GM12878 (cell line): ENCODE data around the gene NLRC3. TPM values are rescaled to one million over a fixed set of nuclear protein-coding genes. Genes with fewer than 3 reads are reported as not detected.

ENCODE experiments used
- ATAC-seq: fragments of 200-7000 bp; cut with Tn5 transposase; 3 replicates; pipeline ENCODE4 v1.9.1; 2020; ENCODE audit warnings: mild to moderate bottlenecking, moderate library complexity
- BruUV-seq: library from RNA; stranded (reverse); fragments of 400-500 nt; replicated peaks from 2 replicates; lab custom pipeline; 2021; lab: Mats Ljungman, UMichigan
- CTCF ChIA-PET: fragments of 300-600 bp; sonication (Branson Sonifier 250); formaldehyde crosslinking; extraction: SDS; loops from one replicate; lab custom pipeline; 2021; ENCODE audit warnings: inconsistent platforms; lab: Yijun Ruan, JAX
- POLR2A ChIA-PET: fragments of 350-600 bp; formaldehyde crosslinking; extraction: SDS; loops from one replicate; lab custom pipeline; 2021; ENCODE audit warnings: inconsistent platforms; lab: Charles Lee
- RAD21 ChIA-PET: fragments of 300-600 bp; sonication (Branson Sonifier 250); formaldehyde crosslinking; loops from one replicate; lab custom pipeline; 2023; ENCODE audit warnings: antibody characterized with exemption; ENCODE audit not compliant: unreplicated experiment; lab: Charles Lee
- SMC1A ChIA-PET: fragments of 300-600 bp; sonication (Branson Sonifier 250); formaldehyde crosslinking; loops from one replicate; lab custom pipeline; 2023; ENCODE audit not compliant: unreplicated experiment, uncharacterized antibody; lab: Charles Lee
- DNase-seq: peaks from one replicate; pipeline ENCODE4 v3.0.0-alpha.2; 2011; ENCODE audit warnings: low read depth, low spot score
- FAIRE-seq: peaks from 3 replicates; lab custom pipeline; 2011; peaks lifted over from hg19 to GRCh38; lab: Jason Lieb, UNC
- H2AFZ ChIP-seq: 2 replicates; pipeline ENCODE4 v1.6.0; 2011; ENCODE audit warnings: low read depth, low read length, control low read depth; ENCODE audit not compliant: control insufficient read depth
- H3K27ac ChIP-seq: 2 replicates; pipeline ENCODE4 v1.5.1; 2011; ENCODE audit warnings: control low read depth; ENCODE audit not compliant: control insufficient read depth, insufficient read depth
- H3K27me3 ChIP-seq, 2 experiments: replicated peaks in 1 of 2; 2 replicates each; pipeline versions ENCODE4 v1.6.0 to v1.6.1; 2011; ENCODE audit warnings: low read length in 1 of 2; ENCODE audit not compliant: control insufficient read depth in 2 of 2, insufficient read depth in 2 of 2
- H3K36me3 ChIP-seq, 2 experiments: 2 replicates each; pipeline ENCODE4 v1.5.1; 2011; ENCODE audit warnings: low read length in 1 of 2; ENCODE audit not compliant: control insufficient read depth in 2 of 2, insufficient read depth in 2 of 2
- H3K4me1 ChIP-seq: 2 replicates; pipeline ENCODE4 v1.6.1; 2011; ENCODE audit warnings: mild to moderate bottlenecking, low read length, moderate library complexity, mixed read lengths; ENCODE audit not compliant: control insufficient read depth, insufficient read depth
- H3K4me2 ChIP-seq: 2 replicates; pipeline ENCODE4 v1.6.0; 2011; ENCODE audit warnings: control low read depth; ENCODE audit not compliant: control insufficient read depth, insufficient read depth
- H3K4me3 ChIP-seq: fragments of 200-600 bp; sonication (generic); 2 replicates; pipeline ENCODE4 v1.5.1; 2016
- H3K79me2 ChIP-seq: 2 replicates; pipeline ENCODE4 v1.6.0; 2011; ENCODE audit warnings: low read length; ENCODE audit not compliant: control insufficient read depth, insufficient read depth
- H3K9ac ChIP-seq: 2 replicates; pipeline ENCODE4 v1.8.0; 2011; ENCODE audit warnings: low read length, control low read depth, mixed read lengths; ENCODE audit not compliant: control insufficient read depth, insufficient read depth
- H3K9me3 ChIP-seq: replicated peaks from 3 replicates; pipeline ENCODE4 v1.5.1; 2011; ENCODE audit warnings: mild to moderate bottlenecking, low read length; ENCODE audit not compliant: control insufficient read depth, insufficient read depth
- H4K20me1 ChIP-seq: 2 replicates; pipeline ENCODE4 v1.6.0; 2011; ENCODE audit not compliant: control insufficient read depth, insufficient read depth
- ATF7 ChIP-seq: fragments of 450-650 bp; IDR thresholded peaks from 2 replicates; pipeline ENCODE4 v1.6.1; 2016; ENCODE audit warnings: low read depth, mild to moderate bottlenecking
- BRCA1 ChIP-seq: IDR thresholded peaks from 2 replicates; pipeline ENCODE4 v1.6.1; 2011; ENCODE audit warnings: low read depth, low read length, improper control_type of control experiment
- CREB1 ChIP-seq: IDR thresholded peaks from 2 replicates; pipeline ENCODE4 v1.6.1; 2012; ENCODE audit warnings: low read depth, mild to moderate bottlenecking, inconsistent platforms
- ESRRA ChIP-seq: IDR thresholded peaks from 2 replicates; pipeline ENCODE4 v1.6.1; 2012; ENCODE audit warnings: mild to moderate bottlenecking, low read length, improper control_type of control experiment
- GABPA ChIP-seq: IDR thresholded peaks from 2 replicates; pipeline ENCODE4 v1.6.1; 2014; ENCODE audit warnings: antibody characterized with exemption, low read depth, mild to moderate bottlenecking, inconsistent platforms
- HDAC2 ChIP-seq: fragments of 200-600 bp; sonication (generic); IDR thresholded peaks from 2 replicates; pipeline ENCODE4 v1.6.1; 2017
- IKZF1 ChIP-seq: fragments of 450-650 bp; conservative IDR thresholded peaks from 2 replicates; pipeline ENCODE4 v1.6.1; 2017; ENCODE audit warnings: antibody characterized with exemption, mild to moderate bottlenecking
- MYB ChIP-seq: fragments of 150-350 bp; IDR thresholded peaks from 2 replicates; pipeline ENCODE4 v1.6.1; 2014; ENCODE audit warnings: mild to moderate bottlenecking, low read depth, low read length, borderline replicate concordance
- NBN ChIP-seq: fragments of 450-650 bp; IDR thresholded peaks from 2 replicates; pipeline ENCODE4 v1.6.1; 2016
- NR2F1 ChIP-seq: fragments of 450-650 bp; conservative IDR thresholded peaks from 2 replicates; pipeline ENCODE4 v1.6.1; 2017; ENCODE audit warnings: mild to moderate bottlenecking
- NRF1 ChIP-seq: conservative IDR thresholded peaks from 2 replicates; pipeline ENCODE4 v1.6.1; 2011; ENCODE audit warnings: mild to moderate bottlenecking, low read depth, low read length, improper control_type of control experiment
- POLR2AphosphoS5 ChIP-seq: IDR thresholded peaks from 2 replicates; pipeline ENCODE4 v1.6.1; 2011; ENCODE audit warnings: mild to moderate bottlenecking, low read length, inconsistent platforms
- SMAD5 ChIP-seq: IDR thresholded peaks from 2 replicates; pipeline ENCODE4 v1.6.1; 2016; ENCODE audit warnings: antibody characterized with exemption, low read depth
- SREBF2 ChIP-seq: IDR thresholded peaks from 2 replicates; pipeline ENCODE4 v1.6.1; 2012; ENCODE audit warnings: mild to moderate bottlenecking, low read length
- TCF7 ChIP-seq: IDR thresholded peaks from 2 replicates; pipeline ENCODE4 v1.6.1; 2014; ENCODE audit warnings: antibody characterized with exemption, borderline replicate concordance
- ZNF384 ChIP-seq: IDR thresholded peaks from 2 replicates; pipeline ENCODE4 v1.6.1; 2012; ENCODE audit warnings: low read depth, mild to moderate bottlenecking, low read length, improper control_type of control experiment, borderline replicate concordance
- WGBS: methylation state at CpG from one replicate; pipeline ENCODE4 v1.1.6; 2016; ENCODE audit warnings: low lambda C conversion rate; ENCODE audit not compliant: insufficient replicate concordance, insufficient coverage; ENCODE audit errors: missing lambda C conversion rate; 5-methylcytosine and 5-hydroxymethylcytosine counted together
- in situ Hi-C: fragments of 300-500 bp; cut with MboI; formaldehyde crosslinking; loops from 9 replicates; pipeline ENCODE4 v1.14.3; 2018; ENCODE audit warnings: mixed read lengths
- intact Hi-C: fragments of 100-400 bp; cut with micrococcal nuclease; formaldehyde crosslinking; loops from one replicate; pipeline ENCODE4 v1.14.2; 2022; ENCODE audit not compliant: unreplicated experiment
- polyA plus RNA-seq, 11 experiments: library from polyadenylated mRNA; depleted of rRNA in 4 of 11; unstranded in 6 of 11; stranded (reverse) in 5 of 11; fragments of >200 nt; fragmentation: Nextera tagmentation in 4 of 11; fragmentation: Illumina TruSeq in 1 of 11; extraction: Ambion mirVana in 4 of 11; extraction: Trizol in 1 of 11; gene quantifications; 1 replicate in 1 of 11; 2 replicates in 10 of 11; pipeline versions ENCODE4 v1.2.1 to v1.2.3, GENCODE V29; 2011 to 2016; ENCODE audit warnings: inconsistent platforms in 2 of 11, missing spikeins in 2 of 11, low read depth in 1 of 11
- total RNA-seq, 4 experiments: library from RNA; depleted of rRNA in 3 of 4; stranded (reverse); fragments of >200 nt in 3 of 4; fragmentation: Illumina TruSeq in 1 of 4; extraction: Trizol in 1 of 4; gene quantifications; 2 replicates each; pipeline versions ENCODE4 v1.2.1 to v1.2.3, GENCODE V29; 2013 to 2021
- TF ChIP-seq, protein P1 (sequence below): IDR thresholded peaks from 2 replicates; pipeline ENCODE4 v1.6.1; 2011; ENCODE audit warnings: borderline replicate concordance, low read depth, mild to moderate bottlenecking, moderate library complexity, mixed read lengths, low read length; ENCODE audit not compliant: insufficient read depth; ENCODE audit errors: extremely low read length
- TF ChIP-seq, protein P2 (sequence below): IDR thresholded peaks from 2 replicates; pipeline ENCODE4 v1.6.1; 2012; ENCODE audit warnings: low read depth, low read length, improper control_type of control experiment
- TF ChIP-seq, protein P3 (sequence below), 3 experiments: IDR thresholded peaks in 2 of 3; conservative IDR thresholded peaks in 1 of 3; 2 replicates each; pipeline ENCODE4 v1.5.1; 2011; ENCODE audit warnings: low read depth in 3 of 3, low read length in 3 of 3, mild to moderate bottlenecking in 3 of 3, control low read depth in 2 of 3, moderate library complexity in 2 of 3, inconsistent platforms in 1 of 3, mixed read lengths in 1 of 3; ENCODE audit not compliant: control insufficient read depth in 2 of 3, insufficient read depth in 1 of 3; ENCODE audit errors: extremely low read depth in 1 of 3

The NLRC3 gene
- total and polyA plus RNA-seq, 10 of the 15 experiments (the other 5 are each of a cell fraction or from before 2014, with no cell fraction given), result 2.2 to 17.8 (median 7.6) TPM

DNA sequence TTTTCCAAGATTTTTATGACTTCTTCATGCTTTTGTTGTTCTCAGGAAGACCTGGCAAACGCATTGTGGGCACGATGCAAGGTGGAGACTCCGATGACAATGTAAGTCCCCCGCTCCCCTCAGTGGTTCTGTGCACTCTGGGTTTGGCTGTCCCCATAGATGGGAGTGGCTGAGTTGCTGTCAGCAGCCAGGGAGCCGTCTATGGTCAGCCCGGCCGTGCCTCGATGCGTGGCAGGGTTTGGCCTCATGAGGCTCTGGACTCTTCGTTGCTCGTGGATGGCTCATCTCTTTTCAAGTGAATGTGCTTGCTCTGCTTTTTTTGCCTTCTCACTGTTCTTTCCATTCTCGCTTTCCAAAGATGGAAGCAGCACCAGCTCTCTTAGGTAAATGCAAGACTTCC lies 44.5 kb downstream of the NLRC3 start (continued):
- TF ChIP-seq, protein P1, sequence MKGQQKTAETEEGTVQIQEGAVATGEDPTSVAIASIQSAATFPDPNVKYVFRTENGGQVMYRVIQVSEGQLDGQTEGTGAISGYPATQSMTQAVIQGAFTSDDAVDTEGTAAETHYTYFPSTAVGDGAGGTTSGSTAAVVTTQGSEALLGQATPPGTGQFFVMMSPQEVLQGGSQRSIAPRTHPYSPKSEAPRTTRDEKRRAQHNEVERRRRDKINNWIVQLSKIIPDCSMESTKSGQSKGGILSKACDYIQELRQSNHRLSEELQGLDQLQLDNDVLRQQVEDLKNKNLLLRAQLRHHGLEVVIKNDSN, result no peak
- TF ChIP-seq ZNF384 (no peak), SREBF2 (no peak), SMAD5 (no peak), TCF7 (no peak), HDAC2 (no peak), MYB (no peak)

DNA sequence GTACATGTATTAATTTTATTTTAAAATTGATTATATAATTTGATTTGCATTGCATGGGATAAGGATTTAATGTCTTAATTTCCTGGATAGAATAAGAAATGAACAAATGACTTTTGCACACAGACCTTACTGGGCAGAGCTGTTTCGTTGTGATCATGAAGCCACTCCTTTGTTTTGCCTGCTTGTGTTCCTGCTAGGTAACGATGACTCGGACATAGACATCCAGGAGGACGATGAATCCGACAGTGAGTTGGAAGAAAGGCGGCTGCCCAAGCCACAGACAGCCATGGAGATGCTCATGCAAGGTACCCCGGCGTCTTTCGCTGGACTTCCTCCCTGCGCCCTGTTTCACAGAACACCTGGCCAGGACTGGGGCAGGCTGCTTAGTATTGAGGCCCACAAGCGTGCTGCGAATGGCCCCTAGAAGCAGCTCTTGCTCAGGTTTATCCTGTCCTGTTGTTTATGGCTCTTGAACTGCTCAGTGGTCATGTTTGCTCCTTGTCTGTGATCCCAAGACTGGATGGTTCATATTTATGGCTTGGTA lies 46.8 kb downstream of the NLRC3 start:
- ATAC-seq, result no peak
- TF ChIP-seq NBN, result no peak
- no peak for TF ChIP-seq POLR2AphosphoS5
- TF ChIP-seq ATF7, result no peak
- TF ChIP-seq, protein P2, sequence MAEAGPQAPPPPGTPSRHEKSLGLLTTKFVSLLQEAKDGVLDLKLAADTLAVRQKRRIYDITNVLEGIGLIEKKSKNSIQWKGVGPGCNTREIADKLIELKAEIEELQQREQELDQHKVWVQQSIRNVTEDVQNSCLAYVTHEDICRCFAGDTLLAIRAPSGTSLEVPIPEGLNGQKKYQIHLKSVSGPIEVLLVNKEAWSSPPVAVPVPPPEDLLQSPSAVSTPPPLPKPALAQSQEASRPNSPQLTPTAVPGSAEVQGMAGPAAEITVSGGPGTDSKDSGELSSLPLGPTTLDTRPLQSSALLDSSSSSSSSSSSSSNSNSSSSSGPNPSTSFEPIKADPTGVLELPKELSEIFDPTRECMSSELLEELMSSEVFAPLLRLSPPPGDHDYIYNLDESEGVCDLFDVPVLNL, result no peak
- no peak for TF ChIP-seq NR2F1
- no peak for TF ChIP-seq GABPA
- TF ChIP-seq, protein P3, sequence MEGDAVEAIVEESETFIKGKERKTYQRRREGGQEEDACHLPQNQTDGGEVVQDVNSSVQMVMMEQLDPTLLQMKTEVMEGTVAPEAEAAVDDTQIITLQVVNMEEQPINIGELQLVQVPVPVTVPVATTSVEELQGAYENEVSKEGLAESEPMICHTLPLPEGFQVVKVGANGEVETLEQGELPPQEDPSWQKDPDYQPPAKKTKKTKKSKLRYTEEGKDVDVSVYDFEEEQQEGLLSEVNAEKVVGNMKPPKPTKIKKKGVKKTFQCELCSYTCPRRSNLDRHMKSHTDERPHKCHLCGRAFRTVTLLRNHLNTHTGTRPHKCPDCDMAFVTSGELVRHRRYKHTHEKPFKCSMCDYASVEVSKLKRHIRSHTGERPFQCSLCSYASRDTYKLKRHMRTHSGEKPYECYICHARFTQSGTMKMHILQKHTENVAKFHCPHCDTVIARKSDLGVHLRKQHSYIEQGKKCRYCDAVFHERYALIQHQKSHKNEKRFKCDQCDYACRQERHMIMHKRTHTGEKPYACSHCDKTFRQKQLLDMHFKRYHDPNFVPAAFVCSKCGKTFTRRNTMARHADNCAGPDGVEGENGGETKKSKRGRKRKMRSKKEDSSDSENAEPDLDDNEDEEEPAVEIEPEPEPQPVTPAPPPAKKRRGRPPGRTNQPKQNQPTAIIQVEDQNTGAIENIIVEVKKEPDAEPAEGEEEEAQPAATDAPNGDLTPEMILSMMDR (IDR thresholded peaks at IDR 0.05 in 2 of 3, conservative IDR thresholded peaks at IDR 0.05 in 1 of 3; ENCODE audit: control insufficient read depth in 2 of 3, extremely low read depth in 1 of 3, insufficient read depth in 1 of 3, low read depth in 3 of 3, low read length in 3 of 3), result no peak
- TF ChIP-seq NRF1, result no peak
- no peak for TF ChIP-seq BRCA1
- no peak for TF ChIP-seq CREB1
- TF ChIP-seq ESRRA, result no peak
- TF ChIP-seq IKZF1, result no peak

More for the DNA sequence above, 46.8 kb downstream of the NLRC3 start:
- ChIA-PET POLR2A (no interaction called here), SMC1A (no interaction called here), CTCF (no interaction called here), RAD21 (no interaction called here)
- H3K27ac ChIP-seq, result no peak overlapping the region
- in situ Hi-C loops (no loop called here), intact Hi-C loops (no loop called here)
- H3K4me3 ChIP-seq, result no peak overlapping the region
- no peaks in the 10 kb centered on the region for H3K79me2 ChIP-seq
- FAIRE-seq (no peak), DNase-seq (no peak)
- no peaks in the 10 kb centered on the region for H3K27me3 ChIP-seq
- no peaks in the 10 kb centered on the region for H3K36me3 ChIP-seq
- 90% methylated on average over 12 of the region's 12 CpGs for WGBS
- BruUV-seq, result no TSS peak
- H2AFZ ChIP-seq, result no peak overlapping the region
- no peak overlapping the region for H3K4me2 ChIP-seq
- H3K9ac ChIP-seq, result no peak overlapping the region
- no peaks in the 10 kb centered on the region for H4K20me1 ChIP-seq
- no peaks in the 10 kb centered on the region for H3K4me1 ChIP-seq
- no peaks in the 10 kb centered on the region for H3K9me3 ChIP-seq
